ENCODE results near the gene COX4I2.

DNA sequence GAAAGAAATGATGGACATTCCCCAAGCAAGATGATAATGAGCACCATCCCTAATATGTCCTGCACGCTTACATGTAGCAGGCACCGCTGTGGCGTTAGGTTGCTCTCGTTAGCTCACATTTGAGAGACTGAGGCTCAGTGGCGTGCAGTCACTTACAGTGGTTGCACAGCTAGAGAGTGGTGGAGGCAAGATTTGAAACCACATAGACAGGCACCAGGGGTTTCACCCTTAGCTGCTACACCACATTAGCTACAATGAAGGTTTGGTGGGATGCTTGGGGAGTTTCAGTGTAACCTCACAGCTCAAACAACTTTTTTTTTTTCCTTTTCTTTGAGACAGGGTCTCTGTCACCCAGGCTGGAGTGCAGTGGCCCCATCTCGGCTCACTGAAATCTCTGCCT lies 3.7 kb downstream of the COX4I2 start:
- TF ChIP-seq POLR2AphosphoS5 (IDR thresholded peaks at IDR 0.05) (no peak), RAD21 (conservative IDR thresholded peaks at IDR 0.05) (no peak), EP300 (conservative IDR thresholded peaks at IDR 0.05; ENCODE audit: poor library complexity, severe bottlenecking) (no peak), EZH2 (IDR thresholded peaks at IDR 0.05; ENCODE audit: borderline replicate concordance, insufficient read depth, low read length, poor library complexity, severe bottlenecking) (no peak), TAF1 (IDR thresholded peaks at IDR 0.05; ENCODE audit: low read depth) (no peak), SMC3 (conservative IDR thresholded peaks at IDR 0.05; ENCODE audit: poor library complexity) (no peak), MXI1 (conservative IDR thresholded peaks at IDR 0.05; ENCODE audit: poor library complexity, severe bottlenecking) (no peak)
- TF ChIP-seq, protein P1, sequence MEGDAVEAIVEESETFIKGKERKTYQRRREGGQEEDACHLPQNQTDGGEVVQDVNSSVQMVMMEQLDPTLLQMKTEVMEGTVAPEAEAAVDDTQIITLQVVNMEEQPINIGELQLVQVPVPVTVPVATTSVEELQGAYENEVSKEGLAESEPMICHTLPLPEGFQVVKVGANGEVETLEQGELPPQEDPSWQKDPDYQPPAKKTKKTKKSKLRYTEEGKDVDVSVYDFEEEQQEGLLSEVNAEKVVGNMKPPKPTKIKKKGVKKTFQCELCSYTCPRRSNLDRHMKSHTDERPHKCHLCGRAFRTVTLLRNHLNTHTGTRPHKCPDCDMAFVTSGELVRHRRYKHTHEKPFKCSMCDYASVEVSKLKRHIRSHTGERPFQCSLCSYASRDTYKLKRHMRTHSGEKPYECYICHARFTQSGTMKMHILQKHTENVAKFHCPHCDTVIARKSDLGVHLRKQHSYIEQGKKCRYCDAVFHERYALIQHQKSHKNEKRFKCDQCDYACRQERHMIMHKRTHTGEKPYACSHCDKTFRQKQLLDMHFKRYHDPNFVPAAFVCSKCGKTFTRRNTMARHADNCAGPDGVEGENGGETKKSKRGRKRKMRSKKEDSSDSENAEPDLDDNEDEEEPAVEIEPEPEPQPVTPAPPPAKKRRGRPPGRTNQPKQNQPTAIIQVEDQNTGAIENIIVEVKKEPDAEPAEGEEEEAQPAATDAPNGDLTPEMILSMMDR (IDR thresholded peaks at IDR 0.05; ENCODE audit: poor library complexity, severe bottlenecking), result no peak
- TF ChIP-seq, protein P2, sequence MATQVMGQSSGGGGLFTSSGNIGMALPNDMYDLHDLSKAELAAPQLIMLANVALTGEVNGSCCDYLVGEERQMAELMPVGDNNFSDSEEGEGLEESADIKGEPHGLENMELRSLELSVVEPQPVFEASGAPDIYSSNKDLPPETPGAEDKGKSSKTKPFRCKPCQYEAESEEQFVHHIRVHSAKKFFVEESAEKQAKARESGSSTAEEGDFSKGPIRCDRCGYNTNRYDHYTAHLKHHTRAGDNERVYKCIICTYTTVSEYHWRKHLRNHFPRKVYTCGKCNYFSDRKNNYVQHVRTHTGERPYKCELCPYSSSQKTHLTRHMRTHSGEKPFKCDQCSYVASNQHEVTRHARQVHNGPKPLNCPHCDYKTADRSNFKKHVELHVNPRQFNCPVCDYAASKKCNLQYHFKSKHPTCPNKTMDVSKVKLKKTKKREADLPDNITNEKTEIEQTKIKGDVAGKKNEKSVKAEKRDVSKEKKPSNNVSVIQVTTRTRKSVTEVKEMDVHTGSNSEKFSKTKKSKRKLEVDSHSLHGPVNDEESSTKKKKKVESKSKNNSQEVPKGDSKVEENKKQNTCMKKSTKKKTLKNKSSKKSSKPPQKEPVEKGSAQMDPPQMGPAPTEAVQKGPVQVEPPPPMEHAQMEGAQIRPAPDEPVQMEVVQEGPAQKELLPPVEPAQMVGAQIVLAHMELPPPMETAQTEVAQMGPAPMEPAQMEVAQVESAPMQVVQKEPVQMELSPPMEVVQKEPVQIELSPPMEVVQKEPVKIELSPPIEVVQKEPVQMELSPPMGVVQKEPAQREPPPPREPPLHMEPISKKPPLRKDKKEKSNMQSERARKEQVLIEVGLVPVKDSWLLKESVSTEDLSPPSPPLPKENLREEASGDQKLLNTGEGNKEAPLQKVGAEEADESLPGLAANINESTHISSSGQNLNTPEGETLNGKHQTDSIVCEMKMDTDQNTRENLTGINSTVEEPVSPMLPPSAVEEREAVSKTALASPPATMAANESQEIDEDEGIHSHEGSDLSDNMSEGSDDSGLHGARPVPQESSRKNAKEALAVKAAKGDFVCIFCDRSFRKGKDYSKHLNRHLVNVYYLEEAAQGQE (IDR thresholded peaks at IDR 0.05; ENCODE audit: borderline replicate concordance), result no peak

Data from neural cell (in vitro differentiated cells).